Ovary (tissue), 9 donors: Measurements from ENCODE around the gene CLEC17A. TPM values are rescaled to one million over a fixed set of nuclear protein-coding genes. Genes with fewer than 3 reads are reported as not detected.

Experiments used
- DNase-seq, 5 donors: peaks; one replicate each; pipeline ENCODE4 v3.0.0-alpha.2; 2019 to 2020
- H3K27ac ChIP-seq, 2 donors: fragments of 200-600 bp; one replicate each; pipeline versions ENCODE4 v1.5.1 to v1.8.0; 2019 to 2022
- H3K27me3 ChIP-seq: fragments of 200-600 bp; one replicate; pipeline ENCODE4 v1.8.0; 2022
- H3K36me3 ChIP-seq: fragments of 200-600 bp; sonication (generic); one replicate; pipeline ENCODE4 v1.5.1; 2019
- H3K4me1 ChIP-seq: one replicate; pipeline ENCODE4 v1.8.1; 2013; ENCODE audit warnings: mild to moderate bottlenecking, moderate library complexity; ENCODE audit not compliant: insufficient read depth
- H3K4me3 ChIP-seq: fragments of 200-600 bp; sonication (generic); one replicate; pipeline ENCODE4 v1.5.1; 2017
- H3K9me3 ChIP-seq, 2 donors: fragments of 200-600 bp in 1 of 2; sonication (generic) in 1 of 2; one replicate each; pipeline versions ENCODE4 v1.5.1 to v1.8.1; 2013 to 2019; ENCODE audit warnings: mild to moderate bottlenecking in 1 of 2, moderate library complexity in 1 of 2
- EP300 ChIP-seq: sonication (generic); formaldehyde crosslinking; IDR thresholded peaks from one replicate; pipeline ENCODE4 v1.6.1; 2017; ENCODE audit warnings: antibody characterized with exemption
- POLR2A ChIP-seq: fragments of 450-650 bp; IDR thresholded peaks from one replicate; pipeline ENCODE4 v1.6.1; 2017; ENCODE audit warnings: antibody characterized with exemption, mild to moderate bottlenecking, moderate library complexity
- WGBS, 3 donors: extraction: QIAGEN DNeasy Blood & Tissue Kit in 1 of 3; methylation state at CpG; one replicate each; pipeline versions ENCODE4 v1.1.5 to v1.1.7; 2013 to 2017; 5-methylcytosine and 5-hydroxymethylcytosine counted together
- intact Hi-C, 4 donors: fragments of 100-400 bp; cut with DNase I; formaldehyde crosslinking; loops; one replicate each; pipeline versions ENCODE4 v1.11.0 to v1.15.1; 2022 to 2023
- polyA plus RNA-seq, 2 donors: library from polyadenylated mRNA; stranded (reverse); fragments of 200-250 nt in 1 of 2; fragments of 350-450 nt in 1 of 2; fragmentation: Illumina TruSeq in 1 of 2; extraction: RNeasy Lipid Tissue Mini Kit (QIAGEN cat#74804) in 1 of 2; gene quantifications; one replicate each; pipeline ENCODE4 v1.2.3, GENCODE V29; 2013 to 2014
- small RNA-seq: library from RNA; depleted of rRNA; stranded (forward); fragments of <200 nt; gene quantifications from one replicate; pipeline ENCODE3, GENCODE V24; 2016
- total RNA-seq, 7 donors: library from RNA; depleted of rRNA in 2 of 7; stranded (reverse); fragments of >200 nt in 2 of 7; fragmentation: NEBNext Ultra II Directional in 3 of 7; extraction: Animal tissue kit (Norgen Biotek cat#: 25700) in 3 of 7; gene quantifications; one replicate each; pipeline versions ENCODE4 v1.1.0 to v1.2.4, GENCODE V29; 2016 to 2023
- TF ChIP-seq, protein P1 (sequence below), 3 donors: fragments of 450-650 bp in 2 of 3; fragments of 200-600 bp in 1 of 3; IDR thresholded peaks; one replicate each; pipeline versions ENCODE4 v1.5.1 to v1.8.0; 2016 to 2022; ENCODE audit warnings: antibody characterized with exemption in 3 of 3, mild to moderate bottlenecking in 1 of 3
- donor health status: DM: no; HTN: no; CAD: no; lungs with moderate emphysema.
- donor health status: DM: no; HTN: no; CAD: no.
- donor health status: Bipolar disorder and iron deficiency.
- donor health status: DM: yes; HTN: yes; CAD: no.
- donor health status: DM: no; HTN: no; CAD: no.
- donor health status: DM: yes; HTN: yes; CAD: no.

The CLEC17A gene
- total and polyA plus RNA-seq, 9 donors: 0.12 to 0.20 (median 0.20) TPM; not detected in 6

DNA sequence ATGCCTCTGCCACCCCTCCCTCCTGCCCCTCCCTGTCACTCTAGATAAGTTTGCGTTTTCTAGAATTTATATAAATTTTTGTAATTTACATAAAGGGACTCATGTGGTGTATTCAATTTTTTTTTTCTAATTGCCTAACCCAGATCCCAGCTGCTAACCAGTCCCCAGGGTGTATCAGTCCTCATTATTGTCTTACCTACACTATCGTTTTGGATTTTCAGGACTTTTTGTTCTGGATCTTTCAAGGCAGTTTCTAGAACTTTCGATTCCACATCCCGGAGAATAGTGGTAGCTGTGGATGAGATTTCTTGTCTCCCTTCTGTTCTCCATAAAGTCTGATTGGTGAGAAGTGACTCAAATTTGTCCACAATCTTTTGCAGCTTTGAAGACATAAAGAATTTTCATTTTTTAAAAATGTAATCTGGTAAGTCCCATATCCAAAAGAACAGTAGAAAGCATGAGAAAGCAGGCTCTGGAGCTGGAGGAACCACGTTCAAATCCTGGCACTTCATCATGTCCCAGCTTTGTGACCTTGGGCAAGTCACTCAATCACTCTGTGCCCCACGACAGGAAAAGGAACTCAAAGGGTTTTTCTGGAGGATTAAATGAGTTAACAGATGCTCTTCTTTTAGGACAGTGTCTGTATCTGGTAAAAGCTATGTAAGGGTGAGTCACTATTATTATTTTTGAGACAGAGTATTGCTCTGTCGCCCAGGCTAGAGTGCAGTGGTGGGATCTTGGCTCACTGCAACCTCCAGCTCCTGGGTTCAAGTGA lies 72.1 kb downstream of the CLEC17A start:
- Histone ChIP-seq H3K4me1 (no peaks in the 10 kb centered on the region), H3K36me3 (no peaks in the 10 kb centered on the region), H3K9me3 (no peaks in the 10 kb centered on the region), H3K27ac (no peak overlapping the region), H3K4me3 (no peak overlapping the region), H3K27me3 (no peaks in the 10 kb centered on the region)
- TF ChIP-seq, protein P1, sequence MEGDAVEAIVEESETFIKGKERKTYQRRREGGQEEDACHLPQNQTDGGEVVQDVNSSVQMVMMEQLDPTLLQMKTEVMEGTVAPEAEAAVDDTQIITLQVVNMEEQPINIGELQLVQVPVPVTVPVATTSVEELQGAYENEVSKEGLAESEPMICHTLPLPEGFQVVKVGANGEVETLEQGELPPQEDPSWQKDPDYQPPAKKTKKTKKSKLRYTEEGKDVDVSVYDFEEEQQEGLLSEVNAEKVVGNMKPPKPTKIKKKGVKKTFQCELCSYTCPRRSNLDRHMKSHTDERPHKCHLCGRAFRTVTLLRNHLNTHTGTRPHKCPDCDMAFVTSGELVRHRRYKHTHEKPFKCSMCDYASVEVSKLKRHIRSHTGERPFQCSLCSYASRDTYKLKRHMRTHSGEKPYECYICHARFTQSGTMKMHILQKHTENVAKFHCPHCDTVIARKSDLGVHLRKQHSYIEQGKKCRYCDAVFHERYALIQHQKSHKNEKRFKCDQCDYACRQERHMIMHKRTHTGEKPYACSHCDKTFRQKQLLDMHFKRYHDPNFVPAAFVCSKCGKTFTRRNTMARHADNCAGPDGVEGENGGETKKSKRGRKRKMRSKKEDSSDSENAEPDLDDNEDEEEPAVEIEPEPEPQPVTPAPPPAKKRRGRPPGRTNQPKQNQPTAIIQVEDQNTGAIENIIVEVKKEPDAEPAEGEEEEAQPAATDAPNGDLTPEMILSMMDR (IDR thresholded peaks at IDR 0.05): no peak
- TF ChIP-seq EP300 (no peak), POLR2A (no peak)
- 59 to 67% (median 60%) methylated on average over 7 of the region's 7 CpGs for WGBS, 3 donors
- intact Hi-C loops: loop anchor here in 1 of 4 donors (10.0 kb wide), 1 partner anchor 50 kb away; no protein-coding TSS in a partner anchor
- DNase-seq: no peak

DNA sequence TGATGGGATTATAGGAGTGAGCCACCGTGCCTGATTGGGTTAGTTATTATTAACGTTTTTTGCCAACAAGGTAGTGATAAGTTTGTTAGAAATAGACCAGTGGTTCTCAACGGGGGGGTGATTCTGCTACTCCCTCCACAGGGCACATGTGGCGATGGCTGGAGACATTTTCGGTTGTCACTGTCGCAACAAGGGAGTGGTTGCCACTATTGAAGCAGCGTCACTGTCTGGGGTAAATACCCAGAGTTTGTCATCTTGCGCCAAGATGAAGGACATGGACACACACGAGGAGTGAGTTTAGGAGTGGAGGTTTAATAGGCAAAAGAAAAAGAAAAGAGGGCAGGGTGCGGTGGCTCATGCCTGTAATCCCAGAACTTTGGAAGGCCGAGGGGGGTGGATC lies 72.8 kb downstream of the CLEC17A start:
- Histone ChIP-seq H3K4me1 (no peaks in the 10 kb centered on the region), H3K27ac (no peak overlapping the region), H3K4me3 (no peak overlapping the region), H3K36me3 (no peaks in the 10 kb centered on the region), H3K27me3 (no peaks in the 10 kb centered on the region), H3K9me3 (no peaks in the 10 kb centered on the region)
- WGBS, 3 donors: 69 to 71% (median 70%) methylated on average over 11 of the region's 11 CpGs
- TF ChIP-seq, protein P1 (IDR thresholded peaks at IDR 0.05): no peak
- no peak for TF ChIP-seq EP300
- TF ChIP-seq POLR2A: no peak
- DNase-seq: no peak
- intact Hi-C loops: loop anchor here in 1 of 4 donors (10.0 kb wide), 1 partner anchor 51 kb away; no protein-coding TSS in a partner anchor

DNA sequence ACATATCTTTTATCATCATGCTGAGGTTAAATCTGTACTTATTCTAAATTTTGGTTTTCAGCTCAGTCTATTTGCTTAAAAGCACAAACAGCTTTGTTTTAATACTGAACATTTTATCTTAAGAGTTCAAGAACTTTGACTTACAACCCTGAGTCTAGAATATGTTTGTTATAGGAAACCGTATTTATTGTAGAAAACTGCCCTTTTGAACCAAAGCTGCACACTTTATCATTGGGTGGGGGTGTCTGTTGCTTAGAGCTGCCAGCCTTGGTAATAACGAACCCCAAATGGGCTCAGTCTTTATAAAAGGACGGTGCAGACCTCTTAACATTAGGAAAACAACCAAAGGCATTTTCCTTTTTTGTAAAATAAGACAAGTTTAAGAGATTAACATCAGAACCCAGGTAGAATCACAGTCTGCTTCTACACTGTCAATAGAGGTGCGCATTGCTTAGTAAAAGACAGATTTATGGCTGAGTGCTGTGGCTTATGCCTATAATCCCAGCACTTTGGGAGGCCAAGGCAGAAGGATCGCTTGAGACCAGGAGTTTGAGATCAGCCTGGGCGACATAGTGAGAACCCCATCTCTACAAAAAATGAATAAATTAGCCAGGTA lies 77.1 kb downstream of the CLEC17A start:
- H3K27ac ChIP-seq: no peak overlapping the region
- no peaks in the 10 kb centered on the region for H3K9me3 ChIP-seq
- intact Hi-C loops: loop anchor here in 1 of 4 donors (10.0 kb wide), 1 partner anchor 55 kb away; no protein-coding TSS in a partner anchor
- H3K36me3 ChIP-seq: no peaks in the 10 kb centered on the region
- no peak overlapping the region for H3K4me3 ChIP-seq
- H3K4me1 ChIP-seq: no peaks in the 10 kb centered on the region
- 40 to 55% (median 41%) methylated on average over 6 of the region's 6 CpGs for WGBS, 3 donors
- no peak for DNase-seq
- no peaks in the 10 kb centered on the region for H3K27me3 ChIP-seq
- no peak for TF ChIP-seq POLR2A
- no peak for TF ChIP-seq EP300
- TF ChIP-seq, protein P1 (IDR thresholded peaks at IDR 0.05): no peak

DNA sequence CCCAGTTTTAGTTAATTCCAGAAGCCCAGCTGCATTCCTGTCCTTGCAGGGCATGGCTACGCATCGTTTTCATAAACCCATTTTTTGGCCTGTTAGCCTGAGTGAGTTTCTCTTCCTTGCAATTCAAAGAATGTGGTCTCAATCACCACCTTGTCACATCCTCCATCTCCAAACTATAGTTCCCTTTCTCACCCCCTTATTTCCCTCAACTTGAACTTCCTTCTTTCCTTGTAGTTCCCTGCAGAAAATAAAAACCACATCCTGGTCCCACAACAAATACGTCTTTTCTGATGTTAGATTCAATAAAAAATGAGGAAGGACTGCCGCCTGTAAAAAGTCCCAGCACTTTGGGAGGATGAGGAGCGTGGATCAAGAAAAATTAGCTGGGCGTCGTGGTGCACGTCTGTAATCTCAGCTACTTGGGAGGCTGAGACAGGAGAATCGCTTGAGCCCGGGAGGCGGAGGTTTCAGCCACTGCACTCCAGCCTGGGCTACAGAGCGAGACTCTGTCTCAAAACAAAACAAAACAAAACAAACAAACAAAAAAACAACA lies 78.6 kb downstream of the CLEC17A start:
- Histone ChIP-seq H3K4me3 (no peak overlapping the region), H3K9me3 (no peaks in the 10 kb centered on the region), H3K4me1 (no peaks in the 10 kb centered on the region), H3K27me3 (no peaks in the 10 kb centered on the region), H3K27ac (no peak overlapping the region), H3K36me3 (no peaks in the 10 kb centered on the region)
- no peak for DNase-seq
- 73 to 76% (median 74%) methylated on average over 12 of the region's 12 CpGs for WGBS, 3 donors
- no peak for TF ChIP-seq POLR2A
- TF ChIP-seq, protein P1 (IDR thresholded peaks at IDR 0.05): no peak
- TF ChIP-seq EP300: no peak
- intact Hi-C loops: no loop called here

Small RNAs within 50 kb of the gene (small RNA-seq; reads per million reads assigned to genes)
- gene AC022149.2: not detected
- gene RN7SL842P: not detected

Other genes with a start within 250 kb of the CLEC17A start
- gene ADGRE5, start 201.6 kb upstream of the CLEC17A start, total RNA-seq: 10 to 100 TPM in 5 of 7 donors, 1 to 10 TPM in 2; 5.0 to 41.6 (median 25.6) TPM
- 10 to 100 TPM in 1 of 2 donors, 1 to 10 TPM in 1; 8.3 to 26.3 TPM for gene ADGRE5, start 201.6 kb upstream of the CLEC17A start, polyA plus RNA-seq
- gene DDX39A, start 163.7 kb upstream of the CLEC17A start, total RNA-seq: 10 to 100 TPM; 23.8 to 48.4 (median 31.8) TPM
- gene DDX39A, start 163.7 kb upstream of the CLEC17A start, polyA plus RNA-seq: 10 to 100 TPM in 1 of 2 donors, 1 to 10 TPM in 1; 7.9 to 42.5 TPM
- 100 to 1,000 TPM in 1 of 7 donors, 10 to 100 TPM in 6; 42.3 to 128 (median 76.6) TPM for gene PKN1, start 149.8 kb upstream of the CLEC17A start, total RNA-seq
- gene PKN1, start 149.8 kb upstream of the CLEC17A start, polyA plus RNA-seq: 10 to 100 TPM; 16.6 to 53.9 TPM
- gene PTGER1, start 107.7 kb upstream of the CLEC17A start, total RNA-seq: under 1 TPM in 3 of 7 donors, not detected in 4; 0.18 to 0.92 (median 0.32) TPM
- not detected for gene PTGER1, start 107.7 kb upstream of the CLEC17A start, polyA plus RNA-seq
- 10 to 100 TPM; 33.7 to 64.5 (median 41.8) TPM for gene GIPC1, start 87.0 kb upstream of the CLEC17A start, total RNA-seq
- gene GIPC1, start 87.0 kb upstream of the CLEC17A start, polyA plus RNA-seq: 10 to 100 TPM; 14.7 to 40.9 TPM
- 100 to 1,000 TPM in 3 of 7 donors, 10 to 100 TPM in 4; 53.7 to 151 (median 75.1) TPM for gene DNAJB1, start 64.7 kb upstream of the CLEC17A start, total RNA-seq
- gene DNAJB1, start 64.7 kb upstream of the CLEC17A start, polyA plus RNA-seq: 100 to 1,000 TPM in 1 of 2 donors, 10 to 100 TPM in 1; 52.4 to 123 TPM
- 100 to 1,000 TPM in 2 of 7 donors, 10 to 100 TPM in 5; 22.3 to 115 (median 78.2) TPM for gene TECR, start 53.5 kb upstream of the CLEC17A start, total RNA-seq
- gene TECR, start 53.5 kb upstream of the CLEC17A start, polyA plus RNA-seq: 10 to 100 TPM; 92.4 to 97.4 TPM
- gene NDUFB7, start 11.0 kb upstream of the CLEC17A start, total RNA-seq: 100 to 1,000 TPM in 6 of 7 donors, 10 to 100 TPM in 1; 86.9 to 429 (median 143) TPM
- gene NDUFB7, start 11.0 kb upstream of the CLEC17A start, polyA plus RNA-seq: 100 to 1,000 TPM in 1 of 2 donors, not detected in 1; 317 TPM
- gene ADGRE3, start 91.8 kb downstream of the CLEC17A start, total RNA-seq: under 1 TPM in 2 of 7 donors, not detected in 5; 0.13 to 0.15 TPM
- gene ADGRE3, start 91.8 kb downstream of the CLEC17A start, polyA plus RNA-seq: under 1 TPM in 1 of 2 donors, not detected in 1; 0.43 TPM
- gene ZNF333, start 107.0 kb downstream of the CLEC17A start, total RNA-seq: 10 to 100 TPM; 19.2 to 47.6 (median 35.0) TPM
- 10 to 100 TPM; 21.7 to 22.0 TPM for gene ZNF333, start 107.0 kb downstream of the CLEC17A start, polyA plus RNA-seq
- 1 to 10 TPM in 4 of 7 donors, under 1 TPM in 3; 0.45 to 4.2 (median 1.0) TPM for gene ADGRE2, start 195.5 kb downstream of the CLEC17A start, total RNA-seq
- 1 to 10 TPM in 1 of 2 donors, under 1 TPM in 1; 0.24 to 1.8 TPM for gene ADGRE2, start 195.5 kb downstream of the CLEC17A start, polyA plus RNA-seq